Duodenal mucosa (tissue), 2 donors: ENCODE measurements around the gene ARHGAP15.

Source experiments
- H3K27ac ChIP-seq: one replicate; pipeline ENCODE4 v1.7.0; 2013; ENCODE audit warnings: low read depth, low read length
- H3K27me3 ChIP-seq, 2 donors: one replicate each; pipeline ENCODE4 v1.7.0; 2013; ENCODE audit warnings: low read length in 2 of 2, control low read depth in 1 of 2; ENCODE audit not compliant: insufficient read depth in 2 of 2, control insufficient read depth in 1 of 2
- H3K36me3 ChIP-seq, 2 donors: one replicate each; pipeline ENCODE4 v1.7.0; 2013; ENCODE audit warnings: low read length in 2 of 2, control low read depth in 1 of 2; ENCODE audit not compliant: insufficient read depth in 2 of 2, control insufficient read depth in 1 of 2
- H3K4me1 ChIP-seq, 2 donors: one replicate each; pipeline ENCODE4 v1.7.0; 2013; ENCODE audit warnings: low read length in 2 of 2, control low read depth in 1 of 2; ENCODE audit not compliant: insufficient read depth in 2 of 2, control insufficient read depth in 1 of 2
- H3K4me3 ChIP-seq, 2 donors: one replicate each; pipeline ENCODE4 v1.7.0; 2013; ENCODE audit warnings: low read length in 2 of 2, low read depth in 1 of 2
- H3K9ac ChIP-seq, 2 donors: one replicate each; pipeline ENCODE4 v1.7.0; 2013; ENCODE audit warnings: low read length in 2 of 2, low read depth in 1 of 2
- H3K9me3 ChIP-seq, 2 donors: one replicate each; pipeline ENCODE4 v1.7.0; 2013; ENCODE audit warnings: low read length in 2 of 2, control low read depth in 1 of 2; ENCODE audit not compliant: control insufficient read depth in 1 of 2

Gene ARHGAP15

GRCh38 chr2:143237146-143237777, 108.0 kb downstream of the ARHGAP15 start:
- no peak overlapping the region for H3K4me3 ChIP-seq
- no peaks in the 10 kb centered on the region for H3K27me3 ChIP-seq
- H3K4me1 ChIP-seq = no peaks in the 10 kb centered on the region
- no peak overlapping the region for H3K27ac ChIP-seq
- H3K9me3 ChIP-seq = no peaks in the 10 kb centered on the region
- H3K36me3 ChIP-seq = no peaks in the 10 kb centered on the region
- H3K9ac ChIP-seq = no peak overlapping the region

DNA sequence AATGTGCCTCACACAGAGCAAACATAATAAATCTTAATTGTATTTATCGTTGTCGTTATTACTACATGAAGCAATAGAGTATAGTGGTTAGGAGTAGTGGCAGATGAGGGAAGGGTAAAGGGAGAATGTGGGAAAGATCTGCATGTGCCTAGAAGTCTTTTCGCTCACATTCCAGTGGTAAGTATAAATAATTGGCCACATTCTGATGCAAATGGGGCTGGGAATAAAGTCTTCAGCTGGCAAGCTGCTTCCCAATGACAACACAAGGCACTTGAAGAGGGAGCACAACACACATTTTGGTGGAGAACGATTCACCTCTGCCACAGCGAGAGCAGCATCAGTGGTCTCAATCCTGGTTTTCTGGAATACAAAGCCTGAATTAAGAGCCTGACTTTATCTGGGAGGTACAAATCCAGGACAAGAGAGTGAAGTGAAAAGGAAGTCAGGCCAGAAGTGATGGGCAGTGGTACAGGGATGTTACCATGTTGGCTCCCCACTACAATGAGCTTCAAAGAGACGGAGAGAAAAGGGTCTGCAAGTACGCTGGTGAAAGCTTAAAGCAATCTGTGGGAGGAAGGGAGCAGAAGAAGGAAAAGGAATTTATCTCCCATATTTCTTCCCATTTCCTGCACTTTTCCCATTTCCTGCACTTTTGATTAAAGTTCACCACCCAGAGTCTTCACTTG, 112.3 kb downstream of the ARHGAP15 start:
- Histone ChIP-seq H3K9ac (no peak overlapping the region), H3K4me3 (no peak overlapping the region), H3K27me3 (no peaks in the 10 kb centered on the region), H3K36me3 (no peaks in the 10 kb centered on the region), H3K9me3 (no peaks in the 10 kb centered on the region), H3K4me1 (no peaks in the 10 kb centered on the region), H3K27ac (no peak overlapping the region)

- H3K4me3 ChIP-seq = no peak overlapping the region
- no peaks in the 10 kb centered on the region for H3K4me1 ChIP-seq
- H3K27me3 ChIP-seq = no peaks in the 10 kb centered on the region
- no peak overlapping the region for H3K27ac ChIP-seq
- no peaks in the 10 kb centered on the region for H3K36me3 ChIP-seq
- H3K9ac ChIP-seq = no peak overlapping the region
- H3K9me3 ChIP-seq = no peaks in the 10 kb centered on the region
Observed at GRCh38 chr2:143246246-143246645, 117.0 kb downstream of the ARHGAP15 start.

GRCh38 chr2:143246815-143247744, 117.9 kb downstream of the ARHGAP15 start:
- H3K4me1 ChIP-seq = no peaks in the 10 kb centered on the region
- no peaks in the 10 kb centered on the region for H3K27me3 ChIP-seq
- H3K4me3 ChIP-seq = no peak overlapping the region
- no peak overlapping the region for H3K27ac ChIP-seq
- H3K9me3 ChIP-seq = no peaks in the 10 kb centered on the region
- H3K36me3 ChIP-seq = no peaks in the 10 kb centered on the region
- H3K9ac ChIP-seq = no peak overlapping the region

GRCh38 chr2:143248631-143249030, 119.4 kb downstream of the ARHGAP15 start:
- Histone ChIP-seq H3K4me3 (no peak overlapping the region), H3K9me3 (no peaks in the 10 kb centered on the region), H3K9ac (no peak overlapping the region), H3K36me3 (no peaks in the 10 kb centered on the region), H3K4me1 (no peaks in the 10 kb centered on the region), H3K27me3 (no peaks in the 10 kb centered on the region), H3K27ac (no peak overlapping the region)

- H3K27me3 ChIP-seq = no peaks in the 10 kb centered on the region
- no peak overlapping the region for H3K4me3 ChIP-seq
- H3K9me3 ChIP-seq = no peaks in the 10 kb centered on the region
- no peak overlapping the region for H3K27ac ChIP-seq
- H3K4me1 ChIP-seq = no peaks in the 10 kb centered on the region
- H3K9ac ChIP-seq = no peak overlapping the region
- no peaks in the 10 kb centered on the region for H3K36me3 ChIP-seq
Observed at GRCh38 chr2:143251681-143252080, 122.5 kb downstream of the ARHGAP15 start.

DNA sequence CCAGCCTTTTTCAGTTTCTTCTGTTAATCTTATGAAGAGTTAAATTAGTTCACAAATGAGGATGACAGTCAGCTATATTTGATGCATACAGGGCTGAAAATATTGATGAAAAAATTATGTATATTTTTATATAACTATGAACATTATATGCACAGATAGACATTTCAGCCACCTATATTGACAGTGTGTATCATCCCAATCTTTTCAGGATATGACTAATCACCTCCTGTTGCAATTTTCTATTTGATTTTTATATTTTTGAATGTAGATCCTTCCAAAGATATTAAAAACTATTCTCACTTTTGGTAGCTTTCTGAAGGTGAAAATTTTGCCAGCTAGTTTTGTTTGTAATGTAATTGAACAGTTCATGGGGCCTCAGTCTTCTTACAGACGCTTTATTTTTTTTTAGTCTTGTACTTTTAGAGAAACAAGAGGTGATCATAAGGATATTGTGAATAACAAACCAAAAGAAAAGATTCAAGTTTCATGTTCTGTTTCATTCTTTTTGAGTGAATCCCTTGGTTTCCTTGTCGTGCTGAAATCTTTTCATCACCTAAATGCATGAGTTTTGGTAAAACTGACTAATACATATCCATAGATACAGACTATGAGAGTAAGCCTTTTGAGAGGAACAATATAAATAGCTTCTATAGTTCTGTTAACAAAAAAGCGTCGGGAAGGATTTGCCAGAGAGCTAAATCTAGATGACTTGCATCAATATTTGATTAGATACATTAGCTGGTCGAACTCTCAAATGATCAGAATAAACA, 123.1 kb downstream of the ARHGAP15 start:
- Histone ChIP-seq H3K4me1 (no peaks in the 10 kb centered on the region), H3K9ac (no peak overlapping the region), H3K36me3 (no peaks in the 10 kb centered on the region), H3K27me3 (no peaks in the 10 kb centered on the region), H3K27ac (no peak overlapping the region), H3K9me3 (no peaks in the 10 kb centered on the region), H3K4me3 (no peak overlapping the region)

DNA sequence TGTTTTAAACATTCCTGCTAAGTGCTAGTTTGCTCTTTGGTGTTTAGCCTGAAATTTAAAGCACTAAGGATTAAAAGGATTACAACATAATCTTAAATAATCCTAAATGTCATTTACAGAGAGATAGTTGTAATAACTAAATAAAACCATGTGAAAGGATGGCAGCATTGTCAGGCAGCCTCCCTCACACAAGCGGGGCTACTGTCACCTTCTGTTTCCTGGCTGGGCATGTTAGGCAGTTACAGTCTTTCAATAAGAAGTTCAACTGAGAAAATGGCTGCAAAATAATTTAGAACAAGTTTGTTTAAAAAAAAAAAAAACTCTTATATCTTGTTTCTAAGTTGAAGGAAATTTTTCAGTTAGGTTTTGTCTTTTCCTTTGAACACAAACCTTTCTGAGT, 124.9 kb downstream of the ARHGAP15 start:
- no peaks in the 10 kb centered on the region for H3K9me3 ChIP-seq
- no peak overlapping the region for H3K27ac ChIP-seq
- H3K36me3 ChIP-seq = no peaks in the 10 kb centered on the region
- no peaks in the 10 kb centered on the region for H3K27me3 ChIP-seq
- H3K4me1 ChIP-seq = no peaks in the 10 kb centered on the region
- no peak overlapping the region for H3K4me3 ChIP-seq
- no peak overlapping the region for H3K9ac ChIP-seq

- Histone ChIP-seq H3K4me3 (no peak overlapping the region), H3K9me3 (no peaks in the 10 kb centered on the region), H3K9ac (no peak overlapping the region), H3K27me3 (no peaks in the 10 kb centered on the region), H3K27ac (no peak overlapping the region), H3K4me1 (no peaks in the 10 kb centered on the region), H3K36me3 (no peaks in the 10 kb centered on the region)
Observed at GRCh38 chr2:143255086-143255485, 125.9 kb downstream of the ARHGAP15 start.
